ENCODE measurements around the gene ZNF169. TPM values are rescaled to one million over a fixed set of nuclear protein-coding genes. Genes with fewer than 3 reads are reported as not detected.

Gene ZNF169
- total and polyA plus RNA-seq, 4 donors: 0.75 to 4.6 (median 1.4) TPM

DNA sequence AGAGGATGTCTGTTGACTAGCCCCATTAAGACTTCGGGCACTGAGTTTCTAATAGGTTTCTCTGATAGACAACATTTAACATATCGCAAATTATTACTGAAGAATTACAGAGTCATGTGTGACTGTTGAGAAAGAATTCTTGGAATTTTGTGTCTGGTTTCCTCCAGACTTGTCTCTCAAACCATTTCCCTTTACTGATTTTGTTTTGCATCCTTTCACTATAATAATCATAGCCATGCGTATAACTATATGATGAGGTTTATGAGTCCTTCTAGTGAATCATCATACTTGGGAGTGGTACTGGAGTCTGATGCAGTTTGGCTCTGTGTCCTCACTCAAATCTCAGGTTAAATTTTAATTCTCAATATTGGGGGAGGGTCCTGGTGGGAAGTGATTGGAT is 27.0 kb downstream of the ZNF169 start:
- no peaks in the 10 kb centered on the region for H3K27me3 ChIP-seq (ENCODE audit: control insufficient read depth in 4 of 4, insufficient read depth in 4 of 4, low read length in 3 of 4)
- no peak for DNase-seq (ENCODE audit: low spot score)
- no peaks in the 10 kb centered on the region for H3K4me1 ChIP-seq (ENCODE audit: control insufficient read depth in 4 of 4, insufficient read depth in 4 of 4, low read length in 3 of 4)
- no peak overlapping the region for H3K27ac ChIP-seq (ENCODE audit: low read depth in 1 of 2, low read length in 2 of 2)
- TF ChIP-seq RXRA (IDR thresholded peaks at IDR 0.05): no peak
- TF ChIP-seq FOXA2 (IDR thresholded peaks at IDR 0.05): no peak
- no peak for TF ChIP-seq RAD21 (IDR thresholded peaks at IDR 0.05)
- TF ChIP-seq EGR1 (IDR thresholded peaks at IDR 0.05; ENCODE audit: low read depth in 2 of 2): no peak
- no peak for TF ChIP-seq HNF4A (conservative IDR thresholded peaks at IDR 0.05)
- TF ChIP-seq, protein P1, sequence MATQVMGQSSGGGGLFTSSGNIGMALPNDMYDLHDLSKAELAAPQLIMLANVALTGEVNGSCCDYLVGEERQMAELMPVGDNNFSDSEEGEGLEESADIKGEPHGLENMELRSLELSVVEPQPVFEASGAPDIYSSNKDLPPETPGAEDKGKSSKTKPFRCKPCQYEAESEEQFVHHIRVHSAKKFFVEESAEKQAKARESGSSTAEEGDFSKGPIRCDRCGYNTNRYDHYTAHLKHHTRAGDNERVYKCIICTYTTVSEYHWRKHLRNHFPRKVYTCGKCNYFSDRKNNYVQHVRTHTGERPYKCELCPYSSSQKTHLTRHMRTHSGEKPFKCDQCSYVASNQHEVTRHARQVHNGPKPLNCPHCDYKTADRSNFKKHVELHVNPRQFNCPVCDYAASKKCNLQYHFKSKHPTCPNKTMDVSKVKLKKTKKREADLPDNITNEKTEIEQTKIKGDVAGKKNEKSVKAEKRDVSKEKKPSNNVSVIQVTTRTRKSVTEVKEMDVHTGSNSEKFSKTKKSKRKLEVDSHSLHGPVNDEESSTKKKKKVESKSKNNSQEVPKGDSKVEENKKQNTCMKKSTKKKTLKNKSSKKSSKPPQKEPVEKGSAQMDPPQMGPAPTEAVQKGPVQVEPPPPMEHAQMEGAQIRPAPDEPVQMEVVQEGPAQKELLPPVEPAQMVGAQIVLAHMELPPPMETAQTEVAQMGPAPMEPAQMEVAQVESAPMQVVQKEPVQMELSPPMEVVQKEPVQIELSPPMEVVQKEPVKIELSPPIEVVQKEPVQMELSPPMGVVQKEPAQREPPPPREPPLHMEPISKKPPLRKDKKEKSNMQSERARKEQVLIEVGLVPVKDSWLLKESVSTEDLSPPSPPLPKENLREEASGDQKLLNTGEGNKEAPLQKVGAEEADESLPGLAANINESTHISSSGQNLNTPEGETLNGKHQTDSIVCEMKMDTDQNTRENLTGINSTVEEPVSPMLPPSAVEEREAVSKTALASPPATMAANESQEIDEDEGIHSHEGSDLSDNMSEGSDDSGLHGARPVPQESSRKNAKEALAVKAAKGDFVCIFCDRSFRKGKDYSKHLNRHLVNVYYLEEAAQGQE (IDR thresholded peaks at IDR 0.05): no peak
- no peak for TF ChIP-seq YY1 (IDR thresholded peaks at IDR 0.05)
- TF ChIP-seq, protein P2, sequence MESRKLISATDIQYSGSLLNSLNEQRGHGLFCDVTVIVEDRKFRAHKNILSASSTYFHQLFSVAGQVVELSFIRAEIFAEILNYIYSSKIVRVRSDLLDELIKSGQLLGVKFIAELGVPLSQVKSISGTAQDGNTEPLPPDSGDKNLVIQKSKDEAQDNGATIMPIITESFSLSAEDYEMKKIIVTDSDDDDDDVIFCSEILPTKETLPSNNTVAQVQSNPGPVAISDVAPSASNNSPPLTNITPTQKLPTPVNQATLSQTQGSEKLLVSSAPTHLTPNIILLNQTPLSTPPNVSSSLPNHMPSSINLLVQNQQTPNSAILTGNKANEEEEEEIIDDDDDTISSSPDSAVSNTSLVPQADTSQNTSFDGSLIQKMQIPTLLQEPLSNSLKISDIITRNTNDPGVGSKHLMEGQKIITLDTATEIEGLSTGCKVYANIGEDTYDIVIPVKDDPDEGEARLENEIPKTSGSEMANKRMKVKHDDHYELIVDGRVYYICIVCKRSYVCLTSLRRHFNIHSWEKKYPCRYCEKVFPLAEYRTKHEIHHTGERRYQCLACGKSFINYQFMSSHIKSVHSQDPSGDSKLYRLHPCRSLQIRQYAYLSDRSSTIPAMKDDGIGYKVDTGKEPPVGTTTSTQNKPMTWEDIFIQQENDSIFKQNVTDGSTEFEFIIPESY (IDR thresholded peaks at IDR 0.05): no peak
- no peak for TF ChIP-seq FOXA1 (IDR thresholded peaks at IDR 0.05)
- TF ChIP-seq, protein P3, sequence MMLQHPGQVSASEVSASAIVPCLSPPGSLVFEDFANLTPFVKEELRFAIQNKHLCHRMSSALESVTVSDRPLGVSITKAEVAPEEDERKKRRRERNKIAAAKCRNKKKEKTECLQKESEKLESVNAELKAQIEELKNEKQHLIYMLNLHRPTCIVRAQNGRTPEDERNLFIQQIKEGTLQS (IDR thresholded peaks at IDR 0.05): no peak
- 96% methylated on average over 3 of the region's 3 CpGs for WGBS
- H3K4me3 ChIP-seq (ENCODE audit: low read depth in 1 of 3, low read length in 3 of 3): no peak overlapping the region
- no peaks in the 10 kb centered on the region for H3K9me3 ChIP-seq (ENCODE audit: control insufficient read depth in 4 of 4, low read length in 3 of 4)
- no peak overlapping the region for H3K9ac ChIP-seq (ENCODE audit: low read depth in 1 of 2, low read length in 2 of 2)
- H3K36me3 ChIP-seq (ENCODE audit: control insufficient read depth in 4 of 4, insufficient read depth in 3 of 4, low read depth in 1 of 4, low read length in 3 of 4): peaks cover 0 to 3% (median 1%) of the 10 kb centered on the region in 4 donors

DNA sequence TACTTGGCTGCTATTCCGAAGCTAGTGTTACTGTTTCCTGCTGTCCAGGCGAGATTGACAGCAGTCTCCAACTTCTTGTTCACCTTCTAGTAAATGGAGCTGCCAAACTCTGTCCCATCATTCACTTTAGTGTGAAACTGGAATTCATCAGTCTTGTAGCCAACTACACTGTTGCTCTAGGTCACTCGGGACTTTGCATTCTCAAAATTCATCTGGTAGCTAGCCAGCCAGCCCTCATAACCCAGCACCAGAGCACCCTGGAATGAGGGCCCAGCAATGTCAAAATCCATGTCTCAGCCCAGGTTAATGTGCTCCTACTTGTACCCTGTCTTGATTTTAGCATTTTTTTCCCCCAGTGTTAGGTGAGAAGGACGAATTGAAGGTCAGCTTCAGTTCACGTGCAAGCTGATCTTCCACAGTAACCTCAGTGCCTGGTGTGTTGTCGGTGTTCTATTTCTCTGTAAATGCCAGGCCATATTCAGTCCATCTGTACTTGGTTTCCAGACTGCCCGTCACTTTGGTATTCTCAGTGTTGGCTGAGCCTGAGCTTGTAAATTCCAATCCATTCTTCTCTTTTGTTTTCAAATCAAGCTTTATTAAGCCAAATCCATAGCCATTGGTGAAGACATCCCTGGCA is 28.9 kb downstream of the ZNF169 start:
- Histone ChIP-seq H3K4me1 (ENCODE audit: control insufficient read depth in 4 of 4, insufficient read depth in 4 of 4, low read length in 3 of 4) (no peaks in the 10 kb centered on the region), H3K4me3 (ENCODE audit: low read depth in 1 of 3, low read length in 3 of 3) (no peak overlapping the region), H3K27me3 (ENCODE audit: control insufficient read depth in 4 of 4, insufficient read depth in 4 of 4, low read length in 3 of 4) (no peaks in the 10 kb centered on the region), H3K9me3 (ENCODE audit: control insufficient read depth in 4 of 4, low read length in 3 of 4) (no peaks in the 10 kb centered on the region), H3K36me3 (ENCODE audit: control insufficient read depth in 4 of 4, insufficient read depth in 3 of 4, low read depth in 1 of 4, low read length in 3 of 4) (peaks cover 0 to 8% (median 4%) of the 10 kb centered on the region in 4 donors), H3K9ac (ENCODE audit: low read depth in 1 of 2, low read length in 2 of 2) (no peak overlapping the region), H3K27ac (ENCODE audit: low read depth in 1 of 2, low read length in 2 of 2) (no peak overlapping the region)
- TF ChIP-seq HNF4G (IDR thresholded peaks at IDR 0.05) (no peak), YY1 (IDR thresholded peaks at IDR 0.05) (no peak), GABPA (IDR thresholded peaks at IDR 0.05 in 1 of 2, conservative IDR thresholded peaks at IDR 0.05 in 1 of 2) (no peak), FOXA2 (IDR thresholded peaks at IDR 0.05) (no peak), RXRA (IDR thresholded peaks at IDR 0.05) (no peak), JUND (IDR thresholded peaks at IDR 0.05) (no peak), FOXA1 (IDR thresholded peaks at IDR 0.05) (no peak), HNF4A (conservative IDR thresholded peaks at IDR 0.05) (no peak), NR2F2 (IDR thresholded peaks at IDR 0.05) (no peak), EGR1 (IDR thresholded peaks at IDR 0.05; ENCODE audit: low read depth in 2 of 2) (no peak)
- TF ChIP-seq, protein P4, sequence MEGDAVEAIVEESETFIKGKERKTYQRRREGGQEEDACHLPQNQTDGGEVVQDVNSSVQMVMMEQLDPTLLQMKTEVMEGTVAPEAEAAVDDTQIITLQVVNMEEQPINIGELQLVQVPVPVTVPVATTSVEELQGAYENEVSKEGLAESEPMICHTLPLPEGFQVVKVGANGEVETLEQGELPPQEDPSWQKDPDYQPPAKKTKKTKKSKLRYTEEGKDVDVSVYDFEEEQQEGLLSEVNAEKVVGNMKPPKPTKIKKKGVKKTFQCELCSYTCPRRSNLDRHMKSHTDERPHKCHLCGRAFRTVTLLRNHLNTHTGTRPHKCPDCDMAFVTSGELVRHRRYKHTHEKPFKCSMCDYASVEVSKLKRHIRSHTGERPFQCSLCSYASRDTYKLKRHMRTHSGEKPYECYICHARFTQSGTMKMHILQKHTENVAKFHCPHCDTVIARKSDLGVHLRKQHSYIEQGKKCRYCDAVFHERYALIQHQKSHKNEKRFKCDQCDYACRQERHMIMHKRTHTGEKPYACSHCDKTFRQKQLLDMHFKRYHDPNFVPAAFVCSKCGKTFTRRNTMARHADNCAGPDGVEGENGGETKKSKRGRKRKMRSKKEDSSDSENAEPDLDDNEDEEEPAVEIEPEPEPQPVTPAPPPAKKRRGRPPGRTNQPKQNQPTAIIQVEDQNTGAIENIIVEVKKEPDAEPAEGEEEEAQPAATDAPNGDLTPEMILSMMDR (IDR thresholded peaks at IDR 0.05; ENCODE audit: low read depth, low read length, missing input control): no peak
- TF ChIP-seq, protein P5, sequence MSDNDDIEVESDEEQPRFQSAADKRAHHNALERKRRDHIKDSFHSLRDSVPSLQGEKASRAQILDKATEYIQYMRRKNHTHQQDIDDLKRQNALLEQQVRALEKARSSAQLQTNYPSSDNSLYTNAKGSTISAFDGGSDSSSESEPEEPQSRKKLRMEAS (IDR thresholded peaks at IDR 0.05): no peak
- TF ChIP-seq, protein P2 (IDR thresholded peaks at IDR 0.05): no peak
- TF ChIP-seq, protein P3 (IDR thresholded peaks at IDR 0.05): no peak
- 94% methylated on average over 7 of the region's 7 CpGs for WGBS
- no peak for DNase-seq (ENCODE audit: low spot score)
